Calu3 (cell line): ENCODE measurements around the gene MLLT10. TPM values are rescaled to one million over a fixed set of nuclear protein-coding genes. Genes with fewer than 3 reads are reported as not detected.

Experiments
- BruUV-seq: library from RNA; stranded (reverse); fragments of 400-500 nt; replicated peaks from 2 replicates; lab custom pipeline; 2021; lab: Mats Ljungman, UMichigan
- CTCF ChIA-PET: fragments of 300-600 bp; sonication (Branson Sonifier 250); formaldehyde crosslinking; loops from one replicate; lab custom pipeline; 2022; ENCODE audit warnings: antibody characterized with exemption; lab: Charles Lee
- DNase-seq: peaks from one replicate; pipeline ENCODE4 v3.0.0; 2022
- H3K27ac Mint-ChIP-seq: one replicate; pipeline ENCODE4 v1.8.0; 2022; ENCODE audit warnings: mixed read lengths; ENCODE audit not compliant: unreplicated experiment
- H3K27me3 Mint-ChIP-seq: one replicate; pipeline ENCODE4 v1.8.0; 2022; ENCODE audit warnings: mixed read lengths; ENCODE audit not compliant: unreplicated experiment
- H3K36me3 Mint-ChIP-seq: one replicate; pipeline ENCODE4 v1.8.0; 2022; ENCODE audit warnings: mild to moderate bottlenecking, moderate library complexity, mixed read lengths; ENCODE audit not compliant: insufficient read depth, unreplicated experiment
- H3K4me1 Mint-ChIP-seq: one replicate; pipeline ENCODE4 v1.8.0; 2022; ENCODE audit warnings: mild to moderate bottlenecking, low read depth, mixed read lengths; ENCODE audit not compliant: unreplicated experiment
- H3K4me3 Mint-ChIP-seq: one replicate; pipeline ENCODE4 v1.8.0; 2022; ENCODE audit warnings: mild to moderate bottlenecking, low read depth, moderate library complexity, mixed read lengths; ENCODE audit not compliant: unreplicated experiment
- H3K9me3 Mint-ChIP-seq: one replicate; pipeline ENCODE4 v1.8.0; 2022; ENCODE audit warnings: low read depth, mixed read lengths; ENCODE audit not compliant: unreplicated experiment
- intact Hi-C: fragments of 100-400 bp; cut with micrococcal nuclease; formaldehyde crosslinking; loops from one replicate; pipeline ENCODE4 v1.10.0; 2022; ENCODE audit not compliant: unreplicated experiment
- total RNA-seq: library from RNA; stranded (reverse); gene quantifications from 2 replicates; pipeline ENCODE4 v1.2.3, GENCODE V29; 2022
- TF ChIP-seq, protein P1 (sequence below): fragments of 200-600 bp; IDR thresholded peaks from one replicate; pipeline ENCODE4 v1.8.0; 2022; ENCODE audit warnings: antibody characterized with exemption; ENCODE audit not compliant: unreplicated experiment

Gene MLLT10
- total RNA-seq, 1 experiment from 2014 or later: 34.7 TPM

DNA sequence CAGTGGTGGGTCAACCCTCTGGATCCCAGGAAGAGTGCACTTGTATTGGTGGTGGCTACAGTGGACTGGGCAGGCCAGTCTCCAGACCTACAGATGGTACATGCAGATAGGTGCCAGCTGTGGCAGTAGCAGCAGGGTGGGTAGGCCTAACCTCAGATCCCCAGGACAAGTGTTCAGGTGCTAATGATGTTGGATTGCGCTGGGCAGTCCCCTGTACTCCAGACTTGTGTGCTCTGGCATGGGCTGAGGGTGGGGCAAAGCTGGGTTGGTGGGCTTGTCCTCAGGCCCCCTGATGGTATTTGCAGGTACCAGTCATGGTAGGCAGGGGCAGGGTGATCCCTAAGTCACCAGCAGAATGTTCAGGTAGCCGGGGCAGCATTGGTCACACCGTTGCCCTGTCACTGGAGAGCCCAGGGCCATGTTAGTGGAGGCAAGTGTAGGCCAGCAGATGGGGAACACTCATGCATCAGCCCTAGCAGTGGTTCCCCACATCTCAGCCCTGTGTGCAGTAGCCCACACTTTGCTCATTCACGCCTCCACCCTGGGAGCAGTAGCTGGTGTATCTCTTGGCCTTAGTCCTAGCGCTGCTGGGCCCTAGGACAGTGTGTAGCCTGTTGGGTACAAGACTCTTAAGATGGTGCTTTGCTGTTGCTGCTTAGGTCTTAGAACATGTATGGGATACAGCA lies 171.3 kb downstream of the MLLT10 start:
- intact Hi-C loops: no loop called here
- H3K4me1 Mint-ChIP-seq: no peaks in the 10 kb centered on the region
- H3K27ac Mint-ChIP-seq: no peak overlapping the region
- no TSS peak for BruUV-seq
- DNase-seq: no peak
- CTCF ChIA-PET: no interaction called here
- H3K27me3 Mint-ChIP-seq: no peaks in the 10 kb centered on the region
- peaks cover 5% of the 10 kb centered on the region for H3K9me3 Mint-ChIP-seq
- H3K4me3 Mint-ChIP-seq: no peak overlapping the region
- TF ChIP-seq, protein P1, sequence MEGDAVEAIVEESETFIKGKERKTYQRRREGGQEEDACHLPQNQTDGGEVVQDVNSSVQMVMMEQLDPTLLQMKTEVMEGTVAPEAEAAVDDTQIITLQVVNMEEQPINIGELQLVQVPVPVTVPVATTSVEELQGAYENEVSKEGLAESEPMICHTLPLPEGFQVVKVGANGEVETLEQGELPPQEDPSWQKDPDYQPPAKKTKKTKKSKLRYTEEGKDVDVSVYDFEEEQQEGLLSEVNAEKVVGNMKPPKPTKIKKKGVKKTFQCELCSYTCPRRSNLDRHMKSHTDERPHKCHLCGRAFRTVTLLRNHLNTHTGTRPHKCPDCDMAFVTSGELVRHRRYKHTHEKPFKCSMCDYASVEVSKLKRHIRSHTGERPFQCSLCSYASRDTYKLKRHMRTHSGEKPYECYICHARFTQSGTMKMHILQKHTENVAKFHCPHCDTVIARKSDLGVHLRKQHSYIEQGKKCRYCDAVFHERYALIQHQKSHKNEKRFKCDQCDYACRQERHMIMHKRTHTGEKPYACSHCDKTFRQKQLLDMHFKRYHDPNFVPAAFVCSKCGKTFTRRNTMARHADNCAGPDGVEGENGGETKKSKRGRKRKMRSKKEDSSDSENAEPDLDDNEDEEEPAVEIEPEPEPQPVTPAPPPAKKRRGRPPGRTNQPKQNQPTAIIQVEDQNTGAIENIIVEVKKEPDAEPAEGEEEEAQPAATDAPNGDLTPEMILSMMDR: no peak
- peaks cover 6% of the 10 kb centered on the region for H3K36me3 Mint-ChIP-seq

DNA sequence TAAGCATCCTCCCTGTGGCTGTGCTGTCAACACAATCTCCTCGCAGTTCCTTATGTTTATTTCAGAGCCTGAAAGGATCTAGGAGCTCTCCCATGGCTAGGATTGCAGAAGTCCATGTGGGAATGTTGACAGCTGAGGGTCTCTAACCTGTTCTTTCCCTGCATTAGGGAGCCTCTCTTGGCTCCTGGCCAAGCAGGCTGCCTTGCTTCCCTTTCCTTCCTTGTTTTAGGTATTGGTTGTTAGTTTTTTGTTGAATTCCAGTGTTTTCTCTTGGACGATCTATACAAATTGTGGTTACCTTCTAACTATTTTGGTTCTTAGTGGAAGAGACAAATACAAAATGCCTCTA lies 171.8 kb downstream of the MLLT10 start:
- H3K36me3 Mint-ChIP-seq: peaks cover 6% of the 10 kb centered on the region
- no TSS peak for BruUV-seq
- H3K4me1 Mint-ChIP-seq: no peaks in the 10 kb centered on the region
- no peak overlapping the region for H3K27ac Mint-ChIP-seq
- H3K27me3 Mint-ChIP-seq: no peaks in the 10 kb centered on the region
- CTCF ChIA-PET: no interaction called here
- TF ChIP-seq, protein P1: no peak
- DNase-seq: no peak
- H3K9me3 Mint-ChIP-seq: peaks cover 5% of the 10 kb centered on the region
- H3K4me3 Mint-ChIP-seq: no peak overlapping the region
- intact Hi-C loops: no loop called here

DNA sequence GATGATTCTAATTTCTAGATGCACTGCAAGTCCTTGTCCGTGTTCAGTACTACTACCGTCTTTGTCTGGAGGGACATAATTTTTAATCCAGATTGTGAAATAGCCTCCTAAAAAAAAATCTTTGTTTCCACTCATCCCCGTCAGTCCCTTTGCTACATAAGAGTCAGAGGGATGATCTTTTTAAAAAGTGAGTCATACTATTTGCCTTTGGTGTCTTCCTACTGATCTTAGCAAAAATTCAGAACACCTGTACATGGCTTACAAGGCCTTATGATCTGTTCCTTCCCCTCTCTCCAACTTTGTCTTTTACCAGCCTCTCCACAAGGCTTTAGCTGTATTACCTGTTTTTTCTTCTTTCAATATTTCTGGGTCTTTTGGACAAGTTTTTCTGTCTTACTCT lies 173.5 kb downstream of the MLLT10 start:
- intact Hi-C loops: no loop called here
- no peak overlapping the region for H3K27ac Mint-ChIP-seq
- H3K4me3 Mint-ChIP-seq: no peak overlapping the region
- H3K27me3 Mint-ChIP-seq: no peaks in the 10 kb centered on the region
- BruUV-seq: no TSS peak
- H3K4me1 Mint-ChIP-seq: no peaks in the 10 kb centered on the region
- TF ChIP-seq, protein P1: no peak
- CTCF ChIA-PET: no interaction called here
- no peak for DNase-seq
- no peaks in the 10 kb centered on the region for H3K9me3 Mint-ChIP-seq
- H3K36me3 Mint-ChIP-seq: peaks cover 9% of the 10 kb centered on the region

DNA sequence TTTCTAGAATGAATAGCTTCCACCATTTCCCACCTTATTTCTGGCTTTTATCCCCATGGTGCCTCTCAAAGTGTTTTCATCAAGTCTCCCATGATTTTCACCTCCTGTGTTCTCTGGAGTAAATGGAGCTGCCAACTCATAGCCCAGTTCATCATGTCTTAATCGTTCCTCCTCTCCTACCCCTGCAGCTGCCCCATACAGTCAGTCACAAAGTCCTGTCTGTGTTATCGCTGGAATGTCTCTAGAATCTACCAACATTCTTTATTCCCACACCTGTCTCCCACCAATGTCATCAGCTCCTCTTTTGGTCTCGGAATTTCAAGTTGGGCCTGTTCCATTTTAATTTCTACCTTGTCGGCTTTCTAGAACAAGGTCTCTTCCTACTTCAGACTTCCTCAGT lies 178.9 kb downstream of the MLLT10 start:
- Mint-ChIP-seq H3K4me1 (peaks cover 12% of the 10 kb centered on the region), H3K9me3 (no peaks in the 10 kb centered on the region), H3K27ac (no peak overlapping the region), H3K4me3 (no peak overlapping the region), H3K27me3 (no peaks in the 10 kb centered on the region), H3K36me3 (peaks cover 14% of the 10 kb centered on the region)
- DNase-seq: no peak
- intact Hi-C loops: no loop called here
- CTCF ChIA-PET: no interaction called here
- TF ChIP-seq, protein P1: no peak
- BruUV-seq: no TSS peak
